ENCODE data around the gene ADORA2B. TPM values are rescaled to one million over a fixed set of nuclear protein-coding genes. Genes with fewer than 3 reads are reported as not detected.

The ADORA2B gene
- total RNA-seq, 2 experiments from 2014 or later: not detected

- Histone ChIP-seq H3K4me2 (ENCODE audit: low read length) (no peak overlapping the region), H3K36me3 (ENCODE audit: insufficient read depth, low read length) (peaks cover 7% of the 10 kb centered on the region), H3K4me3 (ENCODE audit: low read depth, low read length, poor library complexity, severe bottlenecking) (no peak overlapping the region), H3K9me2 (ENCODE audit: insufficient read depth, low read length) (no peaks in the 10 kb centered on the region), H3K4me1 (ENCODE audit: insufficient read depth, low read length, poor library complexity, severe bottlenecking) (no peaks in the 10 kb centered on the region), H3K79me2 (ENCODE audit: insufficient read depth, low read depth, low read length) (no peaks in the 10 kb centered on the region), H3K27ac (ENCODE audit: low read depth, low read length, poor library complexity, severe bottlenecking) (no peak overlapping the region), H2AFZ (ENCODE audit: low read length) (no peak overlapping the region), H3K9me3 (ENCODE audit: low read length) (no peaks in the 10 kb centered on the region), H4K20me1 (ENCODE audit: insufficient read depth, low read length) (no peaks in the 10 kb centered on the region)
- ChIA-PET POLR2A (no interaction called here), CTCF (ENCODE audit: unreplicated experiment) (no interaction called here)
- intact Hi-C loops (cut with micrococcal nuclease; ENCODE audit: unreplicated experiment): no loop called here
- TF ChIP-seq CTCF (conservative IDR thresholded peaks at IDR 0.05; ENCODE audit: low read length) (no peak), EZH2phosphoT487 (IDR thresholded peaks at IDR 0.05; ENCODE audit: borderline replicate concordance, low read depth, low read length) (no peak)
- BruUV-seq (replicated peaks): no TSS peak
- no peak for DNase-seq (ENCODE audit: low spot score)
Observed at GRCh38 chr17:15971882-15972281, 27.0 kb downstream of the ADORA2B start.

GRCh38 chr17:15972497-15972951, 27.6 kb downstream of the ADORA2B start:
- TF ChIP-seq EZH2phosphoT487 (IDR thresholded peaks at IDR 0.05; ENCODE audit: borderline replicate concordance, low read depth, low read length): no peak
- no peak for TF ChIP-seq CTCF (conservative IDR thresholded peaks at IDR 0.05; ENCODE audit: low read length)
- no peak overlapping the region for H3K4me2 ChIP-seq (ENCODE audit: low read length)
- no TSS peak for BruUV-seq (replicated peaks)
- CTCF ChIA-PET (ENCODE audit: unreplicated experiment): no interaction called here
- no peak overlapping the region for H3K27ac ChIP-seq (ENCODE audit: low read depth, low read length, poor library complexity, severe bottlenecking)
- DNase-seq (ENCODE audit: low spot score): no peak
- POLR2A ChIA-PET: no interaction called here
- no peak overlapping the region for H2AFZ ChIP-seq (ENCODE audit: low read length)
- peaks cover 8% of the 10 kb centered on the region for H3K36me3 ChIP-seq (ENCODE audit: insufficient read depth, low read length)
- H3K4me1 ChIP-seq (ENCODE audit: insufficient read depth, low read length, poor library complexity, severe bottlenecking): no peaks in the 10 kb centered on the region
- intact Hi-C loops (cut with micrococcal nuclease; ENCODE audit: unreplicated experiment): no loop called here
- H3K4me3 ChIP-seq (ENCODE audit: low read depth, low read length, poor library complexity, severe bottlenecking): no peak overlapping the region
- no peaks in the 10 kb centered on the region for H4K20me1 ChIP-seq (ENCODE audit: insufficient read depth, low read length)
- no peaks in the 10 kb centered on the region for H3K9me2 ChIP-seq (ENCODE audit: insufficient read depth, low read length)
- H3K9me3 ChIP-seq (ENCODE audit: low read length): no peaks in the 10 kb centered on the region
- H3K79me2 ChIP-seq (ENCODE audit: insufficient read depth, low read depth, low read length): no peaks in the 10 kb centered on the region

- Histone ChIP-seq H4K20me1 (ENCODE audit: insufficient read depth, low read length) (no peaks in the 10 kb centered on the region), H2AFZ (ENCODE audit: low read length) (no peak overlapping the region), H3K36me3 (ENCODE audit: insufficient read depth, low read length) (peaks cover 13% of the 10 kb centered on the region), H3K79me2 (ENCODE audit: insufficient read depth, low read depth, low read length) (no peaks in the 10 kb centered on the region), H3K4me2 (ENCODE audit: low read length) (no peak overlapping the region), H3K4me3 (ENCODE audit: low read depth, low read length, poor library complexity, severe bottlenecking) (no peak overlapping the region), H3K9me2 (ENCODE audit: insufficient read depth, low read length) (no peaks in the 10 kb centered on the region), H3K27ac (ENCODE audit: low read depth, low read length, poor library complexity, severe bottlenecking) (no peak overlapping the region), H3K4me1 (ENCODE audit: insufficient read depth, low read length, poor library complexity, severe bottlenecking) (no peaks in the 10 kb centered on the region), H3K9me3 (ENCODE audit: low read length) (no peaks in the 10 kb centered on the region)
- no peak for TF ChIP-seq CTCF (conservative IDR thresholded peaks at IDR 0.05; ENCODE audit: low read length)
- no peak for TF ChIP-seq EZH2phosphoT487 (IDR thresholded peaks at IDR 0.05; ENCODE audit: borderline replicate concordance, low read depth, low read length)
- intact Hi-C loops (cut with micrococcal nuclease; ENCODE audit: unreplicated experiment): no loop called here
- BruUV-seq (replicated peaks): no TSS peak
- no peak for DNase-seq (ENCODE audit: low spot score)
- ChIA-PET POLR2A (no interaction called here), CTCF (ENCODE audit: unreplicated experiment) (no interaction called here)
Observed at GRCh38 chr17:15973016-15973415, 28.1 kb downstream of the ADORA2B start.
